ENCODE results near the gene LGR5. TPM values are rescaled to one million over a fixed set of nuclear protein-coding genes. Genes with fewer than 3 reads are reported as not detected.

Gene LGR5
- total RNA-seq, 1 experiment from 2014 or later = 0.04 TPM

DNA sequence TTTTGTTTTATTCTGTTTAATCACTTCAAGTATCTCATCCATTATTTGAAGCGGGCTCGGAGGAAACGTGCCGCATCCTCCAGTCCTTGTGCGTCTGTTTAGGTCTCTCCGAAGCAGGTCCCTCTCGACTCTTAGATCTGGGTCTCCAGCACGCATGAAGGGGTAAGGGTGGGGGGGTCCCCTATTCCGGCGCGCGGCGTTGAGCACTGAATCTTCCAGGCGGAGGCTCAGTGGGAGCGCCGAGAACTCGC is 311 bp upstream of the LGR5 start:
- no peaks in the 10 kb centered on the region for H4K20me1 ChIP-seq (ENCODE audit: low read length)
- H3K9me2 ChIP-seq (replicated peaks; ENCODE audit: low read length) = no peaks in the 10 kb centered on the region
- peaks cover 18% of the 10 kb centered on the region for H3K4me1 ChIP-seq (ENCODE audit: insufficient read depth, low read length)
- no peaks in the 10 kb centered on the region for H3K79me2 ChIP-seq (ENCODE audit: low read length)
- H3F3A ChIP-seq (ENCODE audit: low read length, unreplicated experiment) = no peaks in the 10 kb centered on the region
- ChIA-PET CTCF (interaction anchor here (0.5 kb wide), 1 partner anchor 63 kb away, joined by 3 read pairs; no protein-coding TSS in a partner anchor), POLR2A (ENCODE audit: unreplicated experiment) (no interaction called here)
- peak overlapping the region; percentile 66 for H3K4me3 ChIP-seq (ENCODE audit: low read length)
- ATAC-seq (no peak; the same call in 1 of the 2 replicates), DNase-seq (no peak)
- H3K9ac ChIP-seq (ENCODE audit: low read length) = no peak overlapping the region
- intact Hi-C loops (cut with micrococcal nuclease) = no loop called here
- H2AFZ ChIP-seq (ENCODE audit: low read length) = peak overlapping the region; percentile 78
- H3K36me3 ChIP-seq (ENCODE audit: low read depth, low read length) = no peaks in the 10 kb centered on the region
- H3K27me3 ChIP-seq (ENCODE audit: low read length) = peaks cover 63% of the 10 kb centered on the region
- BruUV-seq (replicated peaks) = no TSS peak
- 0 out of 2 replicates have a peak, but pooled peaks cover 2% of the 10 kb centered on the region for H3K9me3 ChIP-seq (ENCODE audit: low read length)
- no peak for TF ChIP-seq EZH2phosphoT487 (IDR thresholded peaks at IDR 0.05; ENCODE audit: borderline replicate concordance, low read length)
- TF ChIP-seq EZH2 (IDR thresholded peaks at IDR 0.05; ENCODE audit: low read length, unreplicated experiment) = peak; percentile 5
- TF ChIP-seq, protein P1, sequence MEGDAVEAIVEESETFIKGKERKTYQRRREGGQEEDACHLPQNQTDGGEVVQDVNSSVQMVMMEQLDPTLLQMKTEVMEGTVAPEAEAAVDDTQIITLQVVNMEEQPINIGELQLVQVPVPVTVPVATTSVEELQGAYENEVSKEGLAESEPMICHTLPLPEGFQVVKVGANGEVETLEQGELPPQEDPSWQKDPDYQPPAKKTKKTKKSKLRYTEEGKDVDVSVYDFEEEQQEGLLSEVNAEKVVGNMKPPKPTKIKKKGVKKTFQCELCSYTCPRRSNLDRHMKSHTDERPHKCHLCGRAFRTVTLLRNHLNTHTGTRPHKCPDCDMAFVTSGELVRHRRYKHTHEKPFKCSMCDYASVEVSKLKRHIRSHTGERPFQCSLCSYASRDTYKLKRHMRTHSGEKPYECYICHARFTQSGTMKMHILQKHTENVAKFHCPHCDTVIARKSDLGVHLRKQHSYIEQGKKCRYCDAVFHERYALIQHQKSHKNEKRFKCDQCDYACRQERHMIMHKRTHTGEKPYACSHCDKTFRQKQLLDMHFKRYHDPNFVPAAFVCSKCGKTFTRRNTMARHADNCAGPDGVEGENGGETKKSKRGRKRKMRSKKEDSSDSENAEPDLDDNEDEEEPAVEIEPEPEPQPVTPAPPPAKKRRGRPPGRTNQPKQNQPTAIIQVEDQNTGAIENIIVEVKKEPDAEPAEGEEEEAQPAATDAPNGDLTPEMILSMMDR (conservative IDR thresholded peaks at IDR 0.05; ENCODE audit: low read depth, low read length) = no peak
- no peak overlapping the region for H3K27ac ChIP-seq (ENCODE audit: low read length)
- H3K4me2 ChIP-seq (ENCODE audit: low read length) = peak overlapping the region; percentile 85

DNA sequence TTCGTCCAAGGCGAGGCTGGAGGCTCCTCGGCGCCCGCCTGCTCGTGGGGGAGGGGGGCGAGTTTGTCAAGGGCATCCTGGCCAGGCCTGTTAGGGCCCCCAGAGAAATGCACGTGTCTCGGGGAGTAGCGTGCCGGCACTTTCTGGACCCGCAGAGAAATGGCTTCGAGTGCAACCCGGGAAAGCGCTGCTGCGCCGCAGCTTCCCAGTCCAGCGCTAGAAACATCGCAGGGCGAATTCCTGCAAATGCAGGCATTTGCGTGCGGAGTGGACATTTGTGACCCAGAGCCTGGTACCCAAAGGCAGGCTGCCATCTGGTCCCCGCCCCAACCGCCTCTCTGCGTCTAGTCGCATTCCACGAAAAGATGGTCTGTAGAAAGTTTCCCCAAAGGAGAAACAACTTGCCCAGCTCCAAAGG is 756 bp downstream of the LGR5 start:
- Histone ChIP-seq H2AFZ (ENCODE audit: low read length) (peak overlapping the region; percentile 78), H3K4me1 (ENCODE audit: insufficient read depth, low read length) (peaks cover 18% of the 10 kb centered on the region), H3K9me3 (ENCODE audit: low read length) (0 out of 2 replicates have a peak, but pooled peaks cover 2% of the 10 kb centered on the region), H3K27ac (ENCODE audit: low read length) (no peak overlapping the region), H3K27me3 (ENCODE audit: low read length) (peaks cover 72% of the 10 kb centered on the region), H3K36me3 (ENCODE audit: low read depth, low read length) (no peaks in the 10 kb centered on the region), H3K4me3 (ENCODE audit: low read length) (peak overlapping the region; percentile 66), H4K20me1 (ENCODE audit: low read length) (no peaks in the 10 kb centered on the region), H3K79me2 (ENCODE audit: low read length) (no peaks in the 10 kb centered on the region), H3K4me2 (ENCODE audit: low read length) (peak overlapping the region; percentile 85), H3F3A (ENCODE audit: low read length, unreplicated experiment) (no peaks in the 10 kb centered on the region), H3K9ac (ENCODE audit: low read length) (no peak overlapping the region), H3K9me2 (replicated peaks; ENCODE audit: low read length) (no peaks in the 10 kb centered on the region)
- no peak for DNase-seq
- POLR2A ChIA-PET (ENCODE audit: unreplicated experiment) = no interaction called here
- intact Hi-C loops (cut with micrococcal nuclease) = no loop called here
- no TSS peak for BruUV-seq (replicated peaks)
- TF ChIP-seq, protein P1 (conservative IDR thresholded peaks at IDR 0.05; ENCODE audit: low read depth, low read length) = no peak
- peak; percentile 20 for TF ChIP-seq EZH2 (IDR thresholded peaks at IDR 0.05; ENCODE audit: low read length, unreplicated experiment)
- CTCF ChIA-PET = no interaction called here
- peak; percentile 10 for ATAC-seq

DNA sequence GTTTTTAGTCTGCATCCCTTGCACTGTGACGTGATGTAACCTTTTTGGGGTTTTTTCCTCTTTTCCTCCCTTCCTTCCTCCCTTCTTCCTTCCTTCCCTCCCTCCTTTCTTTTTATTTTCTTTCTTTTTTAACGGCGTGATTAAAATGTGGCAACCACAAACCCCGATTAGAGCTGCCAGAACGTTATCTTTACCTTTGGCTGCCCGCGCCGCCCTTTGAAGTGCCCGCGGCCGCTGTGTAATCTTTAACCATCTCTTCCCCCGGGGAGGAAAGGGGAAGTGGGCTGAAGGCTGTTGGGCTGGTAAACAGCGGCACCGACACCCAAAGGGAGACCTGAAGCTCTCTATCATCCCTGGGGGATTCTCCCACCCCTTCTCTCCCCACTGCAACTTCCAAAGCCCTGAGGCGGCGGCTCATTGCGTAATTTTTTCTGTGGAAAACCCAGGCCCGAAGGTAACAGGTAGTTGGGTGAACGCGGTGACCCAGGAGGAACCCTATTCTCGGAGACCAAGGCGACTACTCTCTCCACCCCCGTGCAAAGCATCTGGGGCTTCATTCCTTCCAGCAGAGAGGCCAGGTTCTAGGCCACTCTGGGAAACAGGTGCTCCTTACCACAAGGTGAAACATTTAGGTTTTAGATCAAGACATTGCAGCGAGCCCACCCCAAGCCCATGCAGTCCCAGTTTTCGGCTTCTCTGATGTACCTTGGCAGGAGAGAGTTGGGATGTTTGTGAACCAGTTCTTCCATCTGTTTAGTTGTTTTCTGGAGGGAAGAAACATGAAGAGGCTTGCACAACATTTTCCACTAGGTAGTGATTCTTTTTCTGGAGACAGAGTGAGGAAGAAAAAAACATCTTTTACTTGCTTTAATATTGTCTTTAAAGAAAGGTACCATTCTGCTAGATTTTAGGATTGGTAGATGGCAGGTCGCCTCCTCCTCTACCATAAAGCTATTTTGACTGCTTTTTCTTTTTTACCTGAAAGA is 1.5 kb downstream of the LGR5 start:
- no peaks in the 10 kb centered on the region for H3F3A ChIP-seq (ENCODE audit: low read length, unreplicated experiment)
- H3K36me3 ChIP-seq (ENCODE audit: low read depth, low read length) = no peaks in the 10 kb centered on the region
- peaks cover 79% of the 10 kb centered on the region for H3K27me3 ChIP-seq (ENCODE audit: low read length)
- no peaks in the 10 kb centered on the region for H4K20me1 ChIP-seq (ENCODE audit: low read length)
- no peak for ATAC-seq
- H3K79me2 ChIP-seq (ENCODE audit: low read length) = no peaks in the 10 kb centered on the region
- no peak overlapping the region for H3K9ac ChIP-seq (ENCODE audit: low read length)
- H2AFZ ChIP-seq (ENCODE audit: low read length) = peak overlapping the region; percentile 78; the same call in 1 of the 2 replicates
- DNase-seq = no peak
- ChIA-PET POLR2A (ENCODE audit: unreplicated experiment) (no interaction called here), CTCF (interaction anchor here (0.6 kb wide), 1 partner anchor 279 kb away, joined by 7 read pairs; no protein-coding TSS in a partner anchor)
- intact Hi-C loops (cut with micrococcal nuclease) = no loop called here
- no TSS peak for BruUV-seq (replicated peaks)
- peak overlapping the region; percentile 85 for H3K4me2 ChIP-seq (ENCODE audit: low read length)
- TF ChIP-seq EZH2phosphoT487 (IDR thresholded peaks at IDR 0.05; ENCODE audit: borderline replicate concordance, low read length) (no peak), EZH2 (IDR thresholded peaks at IDR 0.05; ENCODE audit: low read length, unreplicated experiment) (peak; percentile 31)
- TF ChIP-seq, protein P1 (conservative IDR thresholded peaks at IDR 0.05; ENCODE audit: low read depth, low read length) = no peak
- 0 out of 2 replicates have a peak, but pooled peaks cover 2% of the 10 kb centered on the region for H3K9me3 ChIP-seq (ENCODE audit: low read length)
- no peak overlapping the region for H3K27ac ChIP-seq (ENCODE audit: low read length)
- H3K9me2 ChIP-seq (replicated peaks; ENCODE audit: low read length) = no peaks in the 10 kb centered on the region
- peak overlapping the region; percentile 66 for H3K4me3 ChIP-seq (ENCODE audit: low read length)
- peaks cover 18% of the 10 kb centered on the region for H3K4me1 ChIP-seq (ENCODE audit: insufficient read depth, low read length)

Data from PC-3 (cell line).